ENCODE data around the gene RRP1. TPM values are rescaled to one million over a fixed set of nuclear protein-coding genes. Genes with fewer than 3 reads are reported as not detected.

The RRP1 gene
- polyA plus RNA-seq, 2 of the 4 experiments (the other 2 are of a cell fraction) = 15.4 to 29.5 TPM

DNA sequence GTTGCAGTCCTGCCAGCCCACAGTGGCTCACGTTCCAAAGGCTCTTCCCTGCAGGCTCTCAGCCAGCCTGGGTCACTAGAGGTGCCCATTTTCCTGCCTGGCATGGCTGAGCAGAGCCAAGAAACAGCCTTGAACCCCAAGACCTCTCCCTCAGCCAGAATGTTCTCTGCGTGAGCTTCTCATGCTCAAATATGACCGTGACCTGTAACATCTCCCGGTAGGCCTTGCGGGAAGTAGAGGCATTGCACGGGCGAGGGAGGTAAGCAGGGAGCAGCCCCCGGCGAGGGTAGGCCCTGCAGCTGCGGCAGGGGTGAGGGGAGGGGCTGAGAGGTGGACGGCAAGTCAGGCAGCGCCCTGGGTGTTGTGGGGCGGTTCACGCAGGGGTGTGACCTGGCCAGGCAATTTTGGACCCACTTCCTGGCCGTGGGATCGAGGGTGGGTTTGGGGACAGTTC lies 20.0 kb downstream of the RRP1 start (continued):
- TF ChIP-seq, protein P1, sequence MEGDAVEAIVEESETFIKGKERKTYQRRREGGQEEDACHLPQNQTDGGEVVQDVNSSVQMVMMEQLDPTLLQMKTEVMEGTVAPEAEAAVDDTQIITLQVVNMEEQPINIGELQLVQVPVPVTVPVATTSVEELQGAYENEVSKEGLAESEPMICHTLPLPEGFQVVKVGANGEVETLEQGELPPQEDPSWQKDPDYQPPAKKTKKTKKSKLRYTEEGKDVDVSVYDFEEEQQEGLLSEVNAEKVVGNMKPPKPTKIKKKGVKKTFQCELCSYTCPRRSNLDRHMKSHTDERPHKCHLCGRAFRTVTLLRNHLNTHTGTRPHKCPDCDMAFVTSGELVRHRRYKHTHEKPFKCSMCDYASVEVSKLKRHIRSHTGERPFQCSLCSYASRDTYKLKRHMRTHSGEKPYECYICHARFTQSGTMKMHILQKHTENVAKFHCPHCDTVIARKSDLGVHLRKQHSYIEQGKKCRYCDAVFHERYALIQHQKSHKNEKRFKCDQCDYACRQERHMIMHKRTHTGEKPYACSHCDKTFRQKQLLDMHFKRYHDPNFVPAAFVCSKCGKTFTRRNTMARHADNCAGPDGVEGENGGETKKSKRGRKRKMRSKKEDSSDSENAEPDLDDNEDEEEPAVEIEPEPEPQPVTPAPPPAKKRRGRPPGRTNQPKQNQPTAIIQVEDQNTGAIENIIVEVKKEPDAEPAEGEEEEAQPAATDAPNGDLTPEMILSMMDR (IDR thresholded peaks at IDR 0.05) = no peak
- TF ChIP-seq EHF (CRISPR knock-in tag; IDR thresholded peaks at IDR 0.05) (no peak), EHMT2 (IDR thresholded peaks at IDR 0.05; ENCODE audit: low read depth) (no peak)

DNA sequence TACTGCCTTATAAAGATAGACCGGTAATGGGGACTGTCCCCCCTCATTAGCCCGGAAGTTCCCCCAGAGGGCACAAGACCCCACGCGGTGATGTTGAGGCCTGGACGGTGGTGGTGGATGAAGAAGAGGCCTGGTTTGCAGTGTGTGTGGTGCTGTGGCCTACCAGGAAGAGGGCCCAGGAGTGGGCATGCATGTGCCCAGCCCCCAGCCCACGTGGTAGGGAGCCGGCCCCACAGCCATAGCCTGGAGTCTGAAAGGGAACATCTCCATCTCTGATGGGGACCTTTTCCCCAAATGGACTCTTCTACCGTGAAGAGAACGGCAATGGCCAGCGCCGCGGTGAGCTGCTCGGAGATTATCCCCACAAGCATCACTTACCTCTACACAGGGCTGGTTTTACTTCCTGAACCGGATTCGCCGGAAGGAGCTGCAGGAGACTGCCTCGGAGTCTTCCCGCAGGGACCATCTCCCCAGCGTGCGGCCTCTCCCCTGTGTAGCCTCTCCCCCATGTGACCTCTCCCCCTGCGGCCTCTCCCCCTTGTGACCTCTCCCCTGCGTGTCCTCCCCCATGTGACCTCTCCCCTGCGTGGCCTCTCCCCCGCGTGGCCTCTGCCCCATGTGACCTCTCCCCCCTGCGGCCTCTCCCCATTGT lies 20.6 kb downstream of the RRP1 start:
- Histone ChIP-seq H3K4me3 (no peak overlapping the region), H3K4me2 (no peak overlapping the region), H3K27ac (no peak overlapping the region), H3K9me3 (no peaks in the 10 kb centered on the region), H3K4me1 (peaks cover 9% of the 10 kb centered on the region; the same call in 1 of the 3 replicates)
- ATAC-seq = no peak; a peak in 1 of 6 replicates
- TF ChIP-seq BHLHE40 (IDR thresholded peaks at IDR 0.05; ENCODE audit: low read depth, low read length) = no peak
- TF ChIP-seq RFX5 (IDR thresholded peaks at IDR 0.05) = no peak
- no peak for TF ChIP-seq CBX8 (IDR thresholded peaks at IDR 0.05)
- TF ChIP-seq MAZ (IDR thresholded peaks at IDR 0.05; ENCODE audit: borderline replicate concordance, low read depth, low read length) = no peak
- TF ChIP-seq, protein P1 (IDR thresholded peaks at IDR 0.05) = no peak
- TF ChIP-seq CHD2 (IDR thresholded peaks at IDR 0.05; ENCODE audit: low read length, partially characterized antibody) = no peak
- TF ChIP-seq CBX2 (IDR thresholded peaks at IDR 0.05; ENCODE audit: borderline replicate concordance, low read depth) = no peak
- no peak for TF ChIP-seq ESRRA (IDR thresholded peaks at IDR 0.05; ENCODE audit: borderline replicate concordance, low read length)
- no peak for TF ChIP-seq FOSB (CRISPR knock-in tag; IDR thresholded peaks at IDR 0.05)
- TF ChIP-seq CEBPB (IDR thresholded peaks at IDR 0.05) = no peak
- no peak for TF ChIP-seq POLR2AphosphoS2 (conservative IDR thresholded peaks at IDR 0.05; ENCODE audit: low read length)
- no peak for TF ChIP-seq GATA3 (IDR thresholded peaks at IDR 0.05; ENCODE audit: borderline replicate concordance)
- TF ChIP-seq EP300 (IDR thresholded peaks at IDR 0.05) = no peak
- no peak for TF ChIP-seq RNF2 (IDR thresholded peaks at IDR 0.05; ENCODE audit: borderline replicate concordance, low read depth)
- TF ChIP-seq NFE2L2 (conservative IDR thresholded peaks at IDR 0.05; ENCODE audit: low read length) = no peak
- TF ChIP-seq TFCP2L1 (CRISPR knock-in tag; IDR thresholded peaks at IDR 0.05) = no peak
- ChIA-PET POLR2A (no interaction called here), CTCF (interaction anchor here (0.8 to 4.5 kb wide), 14 partner anchors 9 to 253 kb away, joined by 3 to 24 read pairs (median 4); partner anchors contain the start of gene RRP1)
- DNase-seq (ENCODE audit: low read depth in 1 of 2, low spot score in 1 of 2) = no peak
- 71% methylated on average over 19 of the region's 26 CpGs for WGBS (ENCODE audit: missing lambda C conversion rate)
- no peak for FAIRE-seq

DNA sequence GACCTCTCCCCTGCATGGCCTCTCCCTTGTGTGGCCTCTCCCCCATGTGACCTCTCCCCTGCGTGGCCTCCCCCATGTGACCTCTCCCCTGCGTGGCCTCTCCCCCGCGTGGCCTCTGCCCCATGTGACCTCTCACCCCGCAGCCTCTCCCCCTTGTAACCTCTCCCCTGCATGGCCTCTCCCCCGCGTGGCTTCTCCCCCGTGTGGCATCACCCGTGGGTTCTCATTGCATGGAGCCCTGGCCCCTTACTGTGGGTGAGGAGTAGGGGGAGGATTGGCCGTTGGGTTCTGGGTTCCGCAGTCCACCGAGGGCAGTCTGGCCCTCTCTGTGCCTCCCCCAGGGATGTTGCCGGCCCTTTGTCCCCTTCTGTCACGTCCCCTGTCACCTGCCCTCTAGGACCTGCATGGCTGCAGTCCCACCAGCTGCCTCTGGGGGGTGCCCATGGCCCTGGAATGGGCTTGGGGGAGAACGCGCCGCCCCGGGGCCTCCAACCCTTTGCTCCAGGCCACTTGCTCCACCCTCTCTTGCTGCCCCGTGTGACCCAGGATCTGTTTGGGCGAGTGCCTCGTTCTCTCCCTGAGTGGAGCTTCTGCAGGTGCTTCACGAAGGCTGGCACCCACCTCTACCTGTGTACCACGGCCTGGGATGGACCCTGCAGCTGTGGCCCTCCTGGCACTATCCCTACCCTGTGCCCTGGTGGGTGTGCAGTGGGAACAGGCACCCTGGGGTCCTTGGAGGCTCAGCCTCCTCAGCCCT lies 21.3 kb downstream of the RRP1 start:
- 27% methylated on average over 3 of the region's 23 CpGs for WGBS (ENCODE audit: missing lambda C conversion rate)
- FAIRE-seq = no peak
- peaks cover 9% of the 10 kb centered on the region; the same call in 1 of the 3 replicates for H3K4me1 ChIP-seq
- TF ChIP-seq, protein P2, sequence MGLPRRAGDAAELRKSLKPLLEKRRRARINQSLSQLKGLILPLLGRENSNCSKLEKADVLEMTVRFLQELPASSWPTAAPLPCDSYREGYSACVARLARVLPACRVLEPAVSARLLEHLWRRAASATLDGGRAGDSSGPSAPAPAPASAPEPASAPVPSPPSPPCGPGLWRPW (IDR thresholded peaks at IDR 0.05) = no peak
- no peak for TF ChIP-seq CEBPB (IDR thresholded peaks at IDR 0.05)
- no peak for TF ChIP-seq PHF8 (IDR thresholded peaks at IDR 0.05; ENCODE audit: borderline replicate concordance, low read depth)
- no peak for TF ChIP-seq RFX5 (IDR thresholded peaks at IDR 0.05)
- no peak for TF ChIP-seq HOXB5 (CRISPR knock-in tag; IDR thresholded peaks at IDR 0.05)
- TF ChIP-seq RAD21 (conservative IDR thresholded peaks at IDR 0.05 in 1 of 2, IDR thresholded peaks at IDR 0.05 in 1 of 2) = peak; percentile 88 to 91
- TF ChIP-seq, protein P1 (IDR thresholded peaks at IDR 0.05) = peak; percentile 65
- TF ChIP-seq TP53 (CRISPR knock-in tag; IDR thresholded peaks at IDR 0.05) = no peak
- peak; percentile 66 for TF ChIP-seq SMC3 (IDR thresholded peaks at IDR 0.05)
- TF ChIP-seq, protein P3, sequence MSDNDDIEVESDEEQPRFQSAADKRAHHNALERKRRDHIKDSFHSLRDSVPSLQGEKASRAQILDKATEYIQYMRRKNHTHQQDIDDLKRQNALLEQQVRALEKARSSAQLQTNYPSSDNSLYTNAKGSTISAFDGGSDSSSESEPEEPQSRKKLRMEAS (IDR thresholded peaks at IDR 0.05) = 0 out of 2 replicates have a peak, but pooled peaks have one; percentile 34
- TF ChIP-seq EHMT2 (IDR thresholded peaks at IDR 0.05; ENCODE audit: low read depth) = no peak
- TF ChIP-seq NPAS2 (CRISPR knock-in tag; IDR thresholded peaks at IDR 0.05; ENCODE audit: borderline replicate concordance) = no peak

More for the DNA sequence above, 21.3 kb downstream of the RRP1 start:
- Histone ChIP-seq H3K27ac (peak overlapping the region in 1 of 2 experiments; percentile 47; a peak in 2 of 6 replicates), H3K4me2 (peak overlapping the region; percentile 63), H3K4me3 (no peak overlapping the region), H3K9me3 (no peaks in the 10 kb centered on the region)
- POLR2A ChIA-PET = no interaction called here
- ATAC-seq (peak; percentile 66 to 84), DNase-seq (ENCODE audit: low read depth in 1 of 2, low spot score in 1 of 2) (peak; percentile 66 to 78)
- CTCF ChIA-PET = interaction anchor here (0.6 to 4.5 kb wide), 19 partner anchors 9 to 252 kb away, joined by 3 to 24 read pairs (median 4); no protein-coding TSS in a partner anchor
